CD14-positive monocyte (primary cell): ENCODE results near the gene UBR2. TPM values are rescaled to one million over a fixed set of nuclear protein-coding genes. Genes with fewer than 3 reads are reported as not detected.

ENCODE experiments used
- DNase-seq, 3 donors: peaks; one replicate each; pipeline ENCODE4 v3.0.0-alpha.2; 2011 to 2022
- H2AFZ ChIP-seq: 2 replicates; pipeline ENCODE4 v1.6.0; 2012; ENCODE audit warnings: mild to moderate bottlenecking, low read depth, low read length, inconsistent platforms; ENCODE audit not compliant: insufficient read depth, poor library complexity, severe bottlenecking
- H3K27ac ChIP-seq, 2 donors: 1 replicate in 1 of 2; 2 replicates in 1 of 2; pipeline ENCODE4 v1.5.1; 2012 to 2013; ENCODE audit warnings: low read length in 2 of 2, control low read depth in 1 of 2, inconsistent platforms in 1 of 2, low read depth in 1 of 2, mild to moderate bottlenecking in 1 of 2
- H3K27me3 ChIP-seq, 2 donors: one replicate each; pipeline versions ENCODE4 v1.6.0 to v1.6.1; 2011 to 2013; ENCODE audit warnings: low read length in 2 of 2; ENCODE audit not compliant: control insufficient read depth in 2 of 2, insufficient read depth in 2 of 2
- H3K36me3 ChIP-seq, 2 donors: replicated peaks in 1 of 2; 1 replicate in 1 of 2; 2 replicates in 1 of 2; pipeline versions ENCODE4 v1.5.1 to v1.6.1; 2012 to 2013; ENCODE audit warnings: low read length in 2 of 2, control low read depth in 1 of 2, inconsistent platforms in 1 of 2, mild to moderate bottlenecking in 1 of 2; ENCODE audit not compliant: insufficient read depth in 2 of 2, control insufficient read depth in 1 of 2
- H3K4me1 ChIP-seq, 2 donors: 1 replicate in 1 of 2; 2 replicates in 1 of 2; pipeline versions ENCODE4 v1.5.1 to v1.6.1; 2012 to 2013; ENCODE audit warnings: low read length in 2 of 2, control low read depth in 1 of 2, inconsistent platforms in 1 of 2, mild to moderate bottlenecking in 1 of 2, moderate library complexity in 1 of 2; ENCODE audit not compliant: insufficient read depth in 2 of 2, control insufficient read depth in 1 of 2
- H3K4me2 ChIP-seq: replicated peaks from 2 replicates; pipeline ENCODE3; 2012; ENCODE audit warnings: low read length, moderate library complexity, mild to moderate bottlenecking; ENCODE audit not compliant: poor library complexity, severe bottlenecking; ENCODE audit errors: extremely low read depth
- H3K4me3 ChIP-seq, 3 experiments: fragments of 200-600 bp in 1 of 3; sonication (generic) in 1 of 3; replicated peaks in 1 of 3; 1 replicate in 2 of 3; 2 replicates in 1 of 3; pipeline ENCODE4 v1.5.1; 2011 to 2013; ENCODE audit warnings: low read length in 3 of 3, mild to moderate bottlenecking in 3 of 3, control low read depth in 2 of 3, low read depth in 2 of 3, inconsistent platforms in 1 of 3, moderate library complexity in 1 of 3
- H3K79me2 ChIP-seq: 2 replicates; pipeline ENCODE4 v1.6.0; 2012; ENCODE audit warnings: mild to moderate bottlenecking, control low read depth, inconsistent platforms, low read length, moderate library complexity; ENCODE audit not compliant: insufficient read depth
- H3K9ac ChIP-seq: 2 replicates; pipeline ENCODE4 v1.6.0; 2017; ENCODE audit warnings: low read length, mild to moderate bottlenecking; ENCODE audit not compliant: insufficient read depth, poor library complexity, severe bottlenecking
- H3K9me3 ChIP-seq, 2 donors: replicated peaks in 1 of 2; 1 replicate in 1 of 2; 2 replicates in 1 of 2; pipeline versions ENCODE4 v1.5.1 to v1.6.1; 2012 to 2013; ENCODE audit warnings: low read length in 2 of 2, control low read depth in 1 of 2; ENCODE audit not compliant: control insufficient read depth in 1 of 2, insufficient read depth in 1 of 2
- H4K20me1 ChIP-seq: 2 replicates; pipeline ENCODE4 v1.6.0; 2012; ENCODE audit warnings: mild to moderate bottlenecking, low read length, control low read depth, moderate library complexity; ENCODE audit not compliant: insufficient read depth
- H3K27ac Mint-ChIP-seq, 7 donors: one replicate each; pipeline ENCODE4 v1.8.0; 2020; ENCODE audit warnings: mild to moderate bottlenecking in 7 of 7, mixed read lengths in 7 of 7, moderate library complexity in 6 of 7, inconsistent platforms in 2 of 7
- H3K27me3 Mint-ChIP-seq, 3 donors: one replicate each; pipeline ENCODE4 v1.8.0; 2021 to 2022; ENCODE audit warnings: low read depth in 3 of 3, mild to moderate bottlenecking in 3 of 3, mixed read lengths in 3 of 3, moderate library complexity in 3 of 3, inconsistent platforms in 1 of 3
- H3K36me3 Mint-ChIP-seq, 2 donors: one replicate each; pipeline ENCODE4 v1.8.0; 2020; ENCODE audit warnings: mixed read lengths in 2 of 2, inconsistent platforms in 1 of 2, mild to moderate bottlenecking in 1 of 2
- H3K4me1 Mint-ChIP-seq: one replicate; pipeline ENCODE4 v1.8.0; 2020; ENCODE audit warnings: mild to moderate bottlenecking, mixed read lengths
- H3K4me3 Mint-ChIP-seq, 2 donors: one replicate each; pipeline ENCODE4 v1.8.0; 2020; ENCODE audit warnings: mild to moderate bottlenecking in 2 of 2, mixed read lengths in 2 of 2, moderate library complexity in 1 of 2
- H3K9me3 Mint-ChIP-seq, 7 donors: one replicate each; pipeline ENCODE4 v1.8.0; 2020 to 2022; ENCODE audit warnings: mixed read lengths in 7 of 7, mild to moderate bottlenecking in 6 of 7, moderate library complexity in 6 of 7, inconsistent platforms in 2 of 7
- WGBS: methylation state at CpG from one replicate; pipeline ENCODE4 v1.1.5; 2013; ENCODE audit warnings: missing lambda C conversion rate; ENCODE audit not compliant: insufficient coverage; 5-methylcytosine and 5-hydroxymethylcytosine counted together
- intact Hi-C, 2 donors: fragments of 100-400 bp; cut with micrococcal nuclease; formaldehyde crosslinking; loops; one replicate each; pipeline versions ENCODE4 v1.15.0 to v1.15.1; 2023
- polyA plus RNA-seq, 3 donors: library from polyadenylated mRNA; depleted of rRNA in 1 of 3; unstranded in 2 of 3; stranded (reverse) in 1 of 3; fragments of 300-500 nt in 2 of 3; fragments of >200 nt in 1 of 3; fragmentation: Illumina TruSeq in 2 of 3; gene quantifications; 1 replicate in 2 of 3; 2 replicates in 1 of 3; pipeline ENCODE4 v1.2.3, GENCODE V29; 2012 to 2021
- TF ChIP-seq, protein P1 (sequence below): fragments of 200-600 bp; IDR thresholded peaks from one replicate; pipeline ENCODE4 v1.8.0; 2022; ENCODE audit warnings: antibody characterized with exemption, mild to moderate bottlenecking

UBR2 gene
- polyA plus RNA-seq, 3 donors = 9.0 to 17.8 (median 12.8) TPM

DNA sequence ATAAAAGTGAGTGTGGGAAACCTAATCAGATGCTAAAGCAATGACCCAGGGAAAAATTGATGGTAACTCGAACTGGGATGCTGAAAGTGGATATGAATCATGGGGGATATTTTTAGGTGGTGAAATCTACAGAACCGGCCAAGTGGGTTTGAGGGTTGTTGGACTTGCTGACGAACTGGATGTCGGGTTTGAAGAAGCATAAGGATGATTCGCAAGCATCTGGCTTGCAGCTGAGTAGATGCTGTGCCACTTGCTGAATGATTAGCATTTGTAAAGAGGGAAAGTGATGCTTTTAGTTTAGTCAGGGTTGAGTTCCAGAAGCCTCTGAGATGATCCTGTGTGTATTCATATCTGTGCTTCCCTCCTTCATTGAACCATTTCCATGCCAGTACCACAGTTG lies 54.9 kb downstream of the UBR2 start:
- Histone ChIP-seq H3K79me2 (no peaks in the 10 kb centered on the region), H3K4me3 (no peak overlapping the region), H2AFZ (no peak overlapping the region), H3K9ac (no peak overlapping the region), H3K9me3 (no peaks in the 10 kb centered on the region), H3K4me1 (no peaks in the 10 kb centered on the region), H3K4me2 (no peak overlapping the region), H3K36me3 (peaks cover 65 to 90% of the 10 kb centered on the region in 2 donors), H3K27ac (no peak overlapping the region), H3K27me3 (no peaks in the 10 kb centered on the region), H4K20me1 (peaks cover 60% of the 10 kb centered on the region)
- DNase-seq = no peak
- 92% methylated on average over 3 of the region's 5 CpGs for WGBS
- peak overlapping the region in 1 of 7 donors; percentile 2 for H3K27ac Mint-ChIP-seq
- peaks cover 0 to 2% (median 0%) of the 10 kb centered on the region in 3 donors for H3K27me3 Mint-ChIP-seq
- H3K4me1 Mint-ChIP-seq = no peaks in the 10 kb centered on the region
- TF ChIP-seq, protein P1, sequence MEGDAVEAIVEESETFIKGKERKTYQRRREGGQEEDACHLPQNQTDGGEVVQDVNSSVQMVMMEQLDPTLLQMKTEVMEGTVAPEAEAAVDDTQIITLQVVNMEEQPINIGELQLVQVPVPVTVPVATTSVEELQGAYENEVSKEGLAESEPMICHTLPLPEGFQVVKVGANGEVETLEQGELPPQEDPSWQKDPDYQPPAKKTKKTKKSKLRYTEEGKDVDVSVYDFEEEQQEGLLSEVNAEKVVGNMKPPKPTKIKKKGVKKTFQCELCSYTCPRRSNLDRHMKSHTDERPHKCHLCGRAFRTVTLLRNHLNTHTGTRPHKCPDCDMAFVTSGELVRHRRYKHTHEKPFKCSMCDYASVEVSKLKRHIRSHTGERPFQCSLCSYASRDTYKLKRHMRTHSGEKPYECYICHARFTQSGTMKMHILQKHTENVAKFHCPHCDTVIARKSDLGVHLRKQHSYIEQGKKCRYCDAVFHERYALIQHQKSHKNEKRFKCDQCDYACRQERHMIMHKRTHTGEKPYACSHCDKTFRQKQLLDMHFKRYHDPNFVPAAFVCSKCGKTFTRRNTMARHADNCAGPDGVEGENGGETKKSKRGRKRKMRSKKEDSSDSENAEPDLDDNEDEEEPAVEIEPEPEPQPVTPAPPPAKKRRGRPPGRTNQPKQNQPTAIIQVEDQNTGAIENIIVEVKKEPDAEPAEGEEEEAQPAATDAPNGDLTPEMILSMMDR = no peak
- peaks cover 64 to 77% of the 10 kb centered on the region in 2 donors for H3K36me3 Mint-ChIP-seq
- intact Hi-C loops = no loop called here
- H3K9me3 Mint-ChIP-seq = no peaks in the 10 kb centered on the region
- no peak overlapping the region for H3K4me3 Mint-ChIP-seq

DNA sequence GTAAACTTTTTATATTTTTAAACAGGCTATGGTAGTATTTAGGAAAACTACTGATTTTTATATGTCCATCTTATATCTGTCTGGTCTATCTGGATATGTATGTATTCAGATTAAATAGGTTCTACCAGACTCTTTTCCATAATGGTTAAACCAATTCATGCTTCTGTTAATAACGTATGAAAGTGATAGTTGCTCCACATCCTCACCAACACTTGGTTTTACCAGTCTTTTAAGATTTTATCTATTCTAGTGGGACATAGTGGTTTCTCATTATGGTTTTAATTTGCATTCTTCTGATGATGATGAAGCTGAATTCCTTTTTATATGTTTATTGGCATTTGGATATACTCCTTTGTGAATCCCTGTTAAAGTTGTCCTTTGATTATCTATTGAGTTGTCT lies 56.1 kb downstream of the UBR2 start:
- Histone ChIP-seq H3K36me3 (peaks cover 68 to 94% of the 10 kb centered on the region in 2 donors), H3K27ac (no peak overlapping the region), H3K27me3 (no peaks in the 10 kb centered on the region), H3K4me3 (no peak overlapping the region), H3K9me3 (no peaks in the 10 kb centered on the region), H3K79me2 (no peaks in the 10 kb centered on the region), H3K4me1 (no peaks in the 10 kb centered on the region), H2AFZ (no peak overlapping the region), H3K9ac (no peak overlapping the region), H3K4me2 (no peak overlapping the region), H4K20me1 (peaks cover 67% of the 10 kb centered on the region)
- no CpG with 5 or more reads among the region's 1 CpG for WGBS
- no peak overlapping the region for H3K27ac Mint-ChIP-seq
- no peaks in the 10 kb centered on the region for H3K9me3 Mint-ChIP-seq
- TF ChIP-seq, protein P1 = no peak
- no peak for DNase-seq
- H3K27me3 Mint-ChIP-seq = peaks cover 0 to 2% (median 0%) of the 10 kb centered on the region in 3 donors
- H3K4me3 Mint-ChIP-seq = no peak overlapping the region
- H3K36me3 Mint-ChIP-seq = peaks cover 68 to 85% of the 10 kb centered on the region in 2 donors
- intact Hi-C loops = no loop called here
- no peaks in the 10 kb centered on the region for H3K4me1 Mint-ChIP-seq
